Measurements from ENCODE around the gene SNX13.

Gene SNX13

GRCh38 chr7:17844514-17845196, 95.6 kb downstream of the SNX13 start:
- no peak for DNase-seq (ENCODE audit: low read depth)
- H3K4me3 ChIP-seq (ENCODE audit: low read depth, low read length), result no peak overlapping the region
- no peak for TF ChIP-seq CTCF (IDR thresholded peaks at IDR 0.05; ENCODE audit: insufficient read depth, low read depth, low read length, missing control alignments)

GRCh38 chr7:17844022-17844421, 96.3 kb downstream of the SNX13 start:
- no peak for DNase-seq (ENCODE audit: low read depth)
- TF ChIP-seq CTCF (IDR thresholded peaks at IDR 0.05; ENCODE audit: insufficient read depth, low read depth, low read length, missing control alignments), result no peak
- no peak overlapping the region for H3K4me3 ChIP-seq (ENCODE audit: low read depth, low read length)

- H3K4me3 ChIP-seq (ENCODE audit: low read depth, low read length), result no peak overlapping the region
- no peak for TF ChIP-seq CTCF (IDR thresholded peaks at IDR 0.05; ENCODE audit: insufficient read depth, low read depth, low read length, missing control alignments)
- no peak for DNase-seq (ENCODE audit: low read depth)
Measured at GRCh38 chr7:17843041-17843440, 97.3 kb downstream of the SNX13 start.

- no peak for TF ChIP-seq CTCF (IDR thresholded peaks at IDR 0.05; ENCODE audit: insufficient read depth, low read depth, low read length, missing control alignments)
- no peak overlapping the region for H3K4me3 ChIP-seq (ENCODE audit: low read depth, low read length)
- DNase-seq (ENCODE audit: low read depth), result no peak
Measured at GRCh38 chr7:17832820-17833355, 107.4 kb downstream of the SNX13 start.

- H3K4me3 ChIP-seq (ENCODE audit: low read depth, low read length), result no peak overlapping the region
- DNase-seq (ENCODE audit: low read depth), result no peak
- TF ChIP-seq CTCF (IDR thresholded peaks at IDR 0.05; ENCODE audit: insufficient read depth, low read depth, low read length, missing control alignments), result no peak
Measured at GRCh38 chr7:17832242-17832641, 108.1 kb downstream of the SNX13 start.

GRCh38 chr7:17830206-17830605, 110.1 kb downstream of the SNX13 start:
- no peak for DNase-seq (ENCODE audit: low read depth)
- TF ChIP-seq CTCF (IDR thresholded peaks at IDR 0.05; ENCODE audit: insufficient read depth, low read depth, low read length, missing control alignments), result no peak
- H3K4me3 ChIP-seq (ENCODE audit: low read depth, low read length), result no peak overlapping the region

- TF ChIP-seq CTCF (IDR thresholded peaks at IDR 0.05; ENCODE audit: insufficient read depth, low read depth, low read length, missing control alignments), result no peak
- DNase-seq (ENCODE audit: low read depth), result no peak
- H3K4me3 ChIP-seq (ENCODE audit: low read depth, low read length), result no peak overlapping the region
Measured at GRCh38 chr7:17829001-17829400, 111.3 kb downstream of the SNX13 start.

Data from GM12865 (cell line).